Measurements from ENCODE around the gene APOL1.

DNA sequence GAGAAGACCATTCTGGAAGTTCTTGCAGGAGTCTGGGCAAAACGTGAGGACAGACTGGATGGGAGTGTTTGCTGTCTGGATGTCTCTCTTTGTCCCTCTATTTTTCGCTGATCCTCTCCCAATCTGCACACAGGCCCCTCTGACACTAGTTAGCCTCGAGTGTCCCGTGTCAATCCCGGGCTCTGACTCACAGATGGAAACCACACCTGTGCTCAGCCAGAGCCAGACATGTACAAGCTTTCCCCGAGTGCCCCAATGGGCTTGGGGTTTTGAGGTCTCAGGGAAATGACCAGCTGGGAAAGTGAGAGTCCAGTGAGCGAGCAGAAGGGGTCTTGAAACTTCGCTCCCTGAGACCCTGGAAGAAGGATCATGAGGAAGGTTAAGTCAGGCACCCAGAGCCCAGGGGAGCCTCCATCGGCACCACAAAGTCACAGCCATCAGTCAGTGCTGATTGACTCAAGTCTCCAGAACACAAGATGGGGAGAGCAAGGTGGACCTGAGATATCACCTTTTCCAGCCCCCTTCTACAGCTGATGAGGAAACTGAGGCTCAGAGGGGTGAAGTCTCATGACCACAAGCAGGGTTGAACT lies 27.5 kb upstream of the APOL1 start:
- no peak for TF ChIP-seq CTCF (IDR thresholded peaks at IDR 0.05)
- no peak for TF ChIP-seq ZFX (IDR thresholded peaks at IDR 0.05; ENCODE audit: borderline replicate concordance)

All from 22Rv1 (cell line).